B cell (primary cell): ENCODE results near the gene CPNE5.

ENCODE experiments used
- CTCF ChIP-seq: fragments of 200-600 bp; IDR thresholded peaks from one replicate; pipeline ENCODE4 v1.8.0; 2022; ENCODE audit warnings: antibody characterized with exemption, mild to moderate bottlenecking
- EZH2 ChIP-seq: IDR thresholded peaks from 2 replicates; pipeline ENCODE4 v1.6.1; 2012; ENCODE audit warnings: borderline replicate concordance, low read depth, mild to moderate bottlenecking, moderate library complexity, low read length; ENCODE audit not compliant: insufficient read depth, poor library complexity, severe bottlenecking

- TF ChIP-seq CTCF = no peak
- no peak for TF ChIP-seq EZH2
Measured at GRCh38 chr6:36822506-36823269, 16.6 kb downstream of the CPNE5 start.
